Smooth muscle cell (in vitro differentiated cells): Measurements from ENCODE around the gene SERPINI1. TPM values are rescaled to one million over a fixed set of nuclear protein-coding genes. Genes with fewer than 3 reads are reported as not detected.

Experiments used
- DNase-seq: peaks from one replicate; lab custom pipeline; 2025; ENCODE audit not compliant: unreplicated experiment; lab: John Stamatoyannopoulos, UW
- H2AFZ ChIP-seq: fragments of 200-600 bp; sonication (generic); 2 replicates; pipeline ENCODE4 v1.6.0; 2016; ENCODE audit warnings: antibody characterized with exemption, low read depth, mild to moderate bottlenecking
- H3F3A ChIP-seq: fragments of 200-600 bp; sonication (generic); 2 replicates; pipeline ENCODE4 v1.6.0; 2017; ENCODE audit warnings: antibody characterized with exemption, low read depth
- H3K27ac ChIP-seq: fragments of 200-600 bp; sonication (generic); 2 replicates; pipeline ENCODE4 v1.5.1; 2016; ENCODE audit warnings: low read depth, mild to moderate bottlenecking
- H3K27me3 ChIP-seq: fragments of 200-600 bp; sonication (generic); 2 replicates; pipeline ENCODE4 v1.6.1; 2016; ENCODE audit warnings: low read depth, mild to moderate bottlenecking
- H3K36me3 ChIP-seq: fragments of 200-600 bp; sonication (generic); 2 replicates; pipeline ENCODE4 v1.5.1; 2016; ENCODE audit warnings: low read depth
- H3K4me1 ChIP-seq: fragments of 200-600 bp; sonication (generic); 2 replicates; pipeline ENCODE4 v1.5.1; 2016; ENCODE audit warnings: low read depth
- H3K4me2 ChIP-seq: fragments of 200-600 bp; sonication (generic); 2 replicates; pipeline ENCODE4 v1.6.0; 2016; ENCODE audit warnings: mild to moderate bottlenecking
- H3K4me3 ChIP-seq: fragments of 200-600 bp; sonication (generic); 2 replicates; pipeline ENCODE4 v1.5.1; 2016; ENCODE audit warnings: mild to moderate bottlenecking
- H3K79me2 ChIP-seq: fragments of 200-600 bp; sonication (generic); 2 replicates; pipeline ENCODE4 v1.6.0; 2016; ENCODE audit warnings: low read depth, mild to moderate bottlenecking
- H3K9ac ChIP-seq: fragments of 200-600 bp; sonication (generic); 2 replicates; pipeline ENCODE4 v1.6.0; 2016; ENCODE audit warnings: low read depth
- H3K9me3 ChIP-seq: fragments of 200-600 bp; sonication (generic); replicated peaks from 2 replicates; pipeline ENCODE4 v1.5.1; 2016; ENCODE audit warnings: low read depth
- H4K20me1 ChIP-seq: fragments of 200-600 bp; sonication (generic); 2 replicates; pipeline ENCODE4 v1.6.0; 2016; ENCODE audit warnings: low read depth
- CTCF ChIP-seq: fragments of 200-600 bp; sonication (generic); IDR thresholded peaks from 2 replicates; pipeline ENCODE4 v1.5.1; 2017; ENCODE audit warnings: borderline replicate concordance, mild to moderate bottlenecking, antibody characterized with exemption; ENCODE audit not compliant: insufficient read depth, poor library complexity, severe bottlenecking
- WGBS: methylation state at CpG from one replicate; pipeline ENCODE4 v1.1.7; 2016; ENCODE audit warnings: low lambda C conversion rate; 5-methylcytosine and 5-hydroxymethylcytosine counted together
- polyA plus RNA-seq: library from polyadenylated mRNA; unstranded; fragments of >200 nt; fragmentation: Nextera tagmentation; extraction: Ambion mirVana; gene quantifications from 2 replicates; pipeline ENCODE4 v1.2.1, GENCODE V29; 2016
- total RNA-seq: library from RNA; depleted of rRNA; stranded (reverse); fragments of >200 nt; gene quantifications from 2 replicates; pipeline ENCODE4 v1.2.3, GENCODE V29; 2014

SERPINI1 gene
- total and polyA plus RNA-seq, 2 experiments from 2014 or later: 40.5 to 54.9 TPM

- no peaks in the 10 kb centered on the region for H3K36me3 ChIP-seq
- no peaks in the 10 kb centered on the region for H3K79me2 ChIP-seq
- H3K4me3 ChIP-seq: no peak overlapping the region
- no peak overlapping the region for H3K4me2 ChIP-seq
- H3F3A ChIP-seq: no peaks in the 10 kb centered on the region
- H3K27ac ChIP-seq: no peak overlapping the region
- H2AFZ ChIP-seq: no peak overlapping the region
- no peaks in the 10 kb centered on the region for H3K27me3 ChIP-seq
- TF ChIP-seq CTCF: no peak
- H3K9ac ChIP-seq: no peak overlapping the region
- DNase-seq: no peak
- no peaks in the 10 kb centered on the region for H3K4me1 ChIP-seq
- 89% methylated on average over 4 of the region's 4 CpGs for WGBS
- no peaks in the 10 kb centered on the region for H4K20me1 ChIP-seq
- no peaks in the 10 kb centered on the region for H3K9me3 ChIP-seq
These were observed 79.0 kb downstream of the SERPINI1 start for GRCh38 chr3:167814441-167814951.

GRCh38 chr3:167816953-167817352, 81.4 kb downstream of the SERPINI1 start:
- H3K9ac ChIP-seq: no peak overlapping the region
- no peak for DNase-seq
- H3K4me2 ChIP-seq: no peak overlapping the region
- H3K27me3 ChIP-seq: no peaks in the 10 kb centered on the region
- H4K20me1 ChIP-seq: no peaks in the 10 kb centered on the region
- no peak overlapping the region for H3K4me3 ChIP-seq
- no peaks in the 10 kb centered on the region for H3K79me2 ChIP-seq
- 48% methylated on average over 2 of the region's 2 CpGs for WGBS
- TF ChIP-seq CTCF: no peak
- no peaks in the 10 kb centered on the region for H3K36me3 ChIP-seq
- no peaks in the 10 kb centered on the region for H3K9me3 ChIP-seq
- no peak overlapping the region for H3K27ac ChIP-seq
- no peak overlapping the region for H2AFZ ChIP-seq
- H3K4me1 ChIP-seq: no peaks in the 10 kb centered on the region
- no peaks in the 10 kb centered on the region for H3F3A ChIP-seq

GRCh38 chr3:167820102-167820865, 84.8 kb downstream of the SERPINI1 start:
- no peaks in the 10 kb centered on the region for H4K20me1 ChIP-seq
- no peak for DNase-seq
- TF ChIP-seq CTCF: no peak
- H2AFZ ChIP-seq: no peak overlapping the region
- H3K4me1 ChIP-seq: no peaks in the 10 kb centered on the region
- H3K4me2 ChIP-seq: no peak overlapping the region
- no peaks in the 10 kb centered on the region for H3F3A ChIP-seq
- no peaks in the 10 kb centered on the region for H3K79me2 ChIP-seq
- no peaks in the 10 kb centered on the region for H3K27me3 ChIP-seq
- H3K4me3 ChIP-seq: no peak overlapping the region
- no peak overlapping the region for H3K9ac ChIP-seq
- no peak overlapping the region for H3K27ac ChIP-seq
- H3K9me3 ChIP-seq: no peaks in the 10 kb centered on the region
- WGBS: 86% methylated on average over 11 of the region's 12 CpGs
- no peaks in the 10 kb centered on the region for H3K36me3 ChIP-seq
